Astrocyte of the cerebellum (primary cell): ENCODE results near the gene STX4.
"Not testable (repeated sequence)": the region's sequence is repeated elsewhere in the genome, so short reads cannot be mapped to it uniquely, and the experiment has no call there.

Experiments
- DNase-seq: peaks from one replicate; pipeline ENCODE4 v3.0.0-alpha.2; 2011; ENCODE audit warnings: low read depth
- H3K4me3 ChIP-seq: 2 replicates; pipeline ENCODE4 v1.5.1; 2011; ENCODE audit warnings: mild to moderate bottlenecking, low read depth, low read length, moderate library complexity
- CTCF ChIP-seq: IDR thresholded peaks from 2 replicates; pipeline ENCODE4 v1.5.1; 2012; ENCODE audit warnings: low read length, low read depth, moderate library complexity, mild to moderate bottlenecking; ENCODE audit errors: missing control alignments
- in situ Hi-C: cut with HindIII; loops from 2 replicates; pipeline ENCODE4 v1.10.0; 2017; ENCODE audit warnings: low sequenced_read_pairs

STX4 gene

GRCh38 chr16:31009120-31009519, 24.2 kb upstream of the STX4 start:
- no peak for DNase-seq
- no peak for TF ChIP-seq CTCF
- H3K4me3 ChIP-seq, result peak overlapping the region; percentile 51
- in situ Hi-C loops, result no loop called here

- H3K4me3 ChIP-seq, result peak overlapping the region; percentile 51
- in situ Hi-C loops, result no loop called here
- peak; percentile 4 for TF ChIP-seq CTCF
- no peak for DNase-seq
Observed at GRCh38 chr16:31009894-31010584, 23.3 kb upstream of the STX4 start.

- peak within 1 kb of the TSS; percentile 51 for H3K4me3 ChIP-seq
- DNase-seq, result no peak
- no peak for TF ChIP-seq CTCF
Observed at GRCh38 chr16:31010585-31011325, 22.6 kb upstream of the STX4 start, which contains the start of gene STX1B. STX1B (minus strand) TSS chr16:31010638; CDS start chr16:31010396, 242 bp downstream.

GRCh38 chr16:31011815-31012214, 21.5 kb upstream of the STX4 start:
- in situ Hi-C loops, DNase-seq: not testable (repeated sequence)

More at GRCh38 chr16:31010585-31011325, 22.6 kb upstream of the STX4 start, which contains the start of gene STX1B:
- in situ Hi-C loops, result no loop called here

GRCh38 chr16:31013292-31013691, 20.1 kb upstream of the STX4 start:
- H3K4me3 ChIP-seq, DNase-seq, in situ Hi-C loops: not testable (repeated sequence)

More at GRCh38 chr16:31011815-31012214, 21.5 kb upstream of the STX4 start:
- not testable (repeated sequence) for H3K4me3 ChIP-seq

- DNase-seq, result no peak
- TF ChIP-seq CTCF, result no peak
- in situ Hi-C loops, result no loop called here
- no peak overlapping the region for H3K4me3 ChIP-seq
Observed at GRCh38 chr16:31016018-31016417, 17.3 kb upstream of the STX4 start.

GRCh38 chr16:31017756-31018155, 15.6 kb upstream of the STX4 start:
- in situ Hi-C loops, DNase-seq, H3K4me3 ChIP-seq: not testable (repeated sequence)

- H3K4me3 ChIP-seq, result no peak overlapping the region
- DNase-seq, result no peak
- in situ Hi-C loops, result no loop called here
- TF ChIP-seq CTCF, result no peak
Observed at GRCh38 chr16:31020536-31020935, 12.8 kb upstream of the STX4 start.
